ENCODE data around the gene SLC15A4.
"Not testable (repeated sequence)": the region's sequence is repeated elsewhere in the genome, so short reads cannot be mapped to it uniquely, and the experiment has no call there.

Gene SLC15A4

DNA sequence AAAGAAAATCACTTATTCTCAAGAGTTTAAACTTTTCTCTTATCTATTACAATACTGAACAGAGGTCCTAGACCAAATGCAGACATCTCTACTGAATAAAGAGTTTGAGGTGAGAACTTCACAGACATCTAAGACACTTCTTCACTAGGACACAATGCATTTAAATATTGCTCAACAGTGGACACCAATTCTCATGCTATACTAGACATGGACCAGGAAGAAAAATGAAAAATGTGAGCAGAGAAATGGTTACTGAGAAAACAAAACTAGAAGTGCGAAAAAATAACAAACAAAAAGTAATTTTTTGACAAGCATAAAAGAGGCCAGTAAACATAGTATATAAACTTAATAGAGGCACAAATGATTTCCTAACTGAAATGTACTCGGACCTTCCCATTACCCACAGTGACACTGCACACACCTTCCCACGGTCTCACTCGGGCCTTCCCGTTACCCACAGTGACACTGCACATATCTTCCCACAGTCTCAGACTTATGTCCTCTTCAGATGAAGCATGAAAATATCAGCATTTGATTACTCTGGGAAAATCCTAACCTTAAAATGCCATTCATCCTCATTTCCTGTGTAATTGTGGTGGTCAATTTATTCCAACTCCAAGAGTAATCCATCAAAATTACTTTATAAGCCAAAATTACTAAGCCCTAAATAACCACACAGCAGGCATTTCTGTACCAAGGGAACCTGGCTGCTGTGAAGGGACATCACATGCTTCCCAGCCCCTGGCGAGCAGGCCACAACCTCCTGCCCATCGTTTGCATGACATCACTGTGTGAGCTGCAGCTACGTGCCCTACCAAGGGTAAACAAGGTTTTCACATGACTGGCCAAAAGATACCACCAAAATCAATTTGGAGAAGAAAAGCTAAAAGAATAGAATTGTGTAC is 6.4 kb downstream of the SLC15A4 start:
- in situ Hi-C loops (cut with MboI; ENCODE audit: low pct_unique_long_range_greater_than_20kb, low sequenced_read_pairs): no loop called here
- no peak for DNase-seq

DNA sequence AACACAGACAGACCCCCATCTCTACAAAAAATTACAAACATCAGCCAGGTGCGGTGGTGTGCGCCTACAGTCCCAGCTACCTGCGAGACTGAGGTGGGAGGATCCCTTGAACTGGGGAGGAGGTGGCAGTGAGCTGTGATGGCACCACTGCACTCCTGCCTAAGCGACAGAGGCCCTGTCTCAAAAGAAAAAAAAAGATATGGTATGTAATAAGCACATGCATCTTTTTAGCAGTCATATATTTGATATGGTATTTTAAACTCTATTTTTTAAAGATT is 7.2 kb downstream of the SLC15A4 start:
- DNase-seq: no peak
- in situ Hi-C loops (cut with MboI; ENCODE audit: low pct_unique_long_range_greater_than_20kb, low sequenced_read_pairs): no loop called here

- in situ Hi-C loops (cut with MboI; ENCODE audit: low pct_unique_long_range_greater_than_20kb, low sequenced_read_pairs): no loop called here
- DNase-seq: no peak
Observed at GRCh38 chr12:128815779-128816642, 7.7 kb downstream of the SLC15A4 start.

DNA sequence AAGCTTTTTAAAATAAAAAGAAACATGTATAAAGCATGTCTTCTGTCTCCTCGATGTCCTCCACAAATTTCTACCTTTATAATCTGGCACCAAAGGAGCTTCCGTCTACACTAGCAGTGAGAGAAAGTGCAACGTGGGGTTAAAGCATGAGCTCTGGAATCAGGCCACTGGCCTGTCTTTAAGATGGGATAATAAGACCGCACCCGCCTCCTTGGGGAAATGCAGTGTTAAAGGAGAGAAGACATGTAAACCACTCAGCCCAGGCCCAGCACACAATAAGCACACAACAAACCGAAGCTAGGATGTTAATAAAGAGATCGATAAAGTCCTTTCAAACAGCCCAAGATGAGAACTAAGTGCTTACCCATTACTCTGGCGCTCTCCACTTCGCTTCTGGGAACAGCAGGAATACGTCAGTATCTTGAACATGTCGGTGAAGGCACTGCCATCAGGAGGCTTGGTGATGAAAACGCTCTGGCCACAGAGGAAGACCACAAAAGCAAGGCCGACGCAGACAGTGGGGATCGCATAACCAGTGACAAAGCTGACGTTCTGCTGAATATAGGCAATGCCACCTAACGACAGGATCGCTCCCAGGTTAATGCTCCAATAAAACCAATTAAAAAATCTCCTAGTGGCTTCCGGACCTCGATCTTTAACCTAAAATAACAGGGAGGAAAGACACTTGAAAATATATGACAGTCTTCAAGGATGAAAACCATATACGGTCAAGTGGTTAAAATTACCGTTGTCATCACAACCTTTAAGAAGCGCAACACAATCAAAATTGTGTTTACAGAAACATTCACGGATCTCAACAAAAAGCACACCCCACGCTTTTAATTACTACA is 9.1 kb downstream of the SLC15A4 start:
- no peak for DNase-seq
- in situ Hi-C loops (cut with MboI; ENCODE audit: low pct_unique_long_range_greater_than_20kb, low sequenced_read_pairs): no loop called here

DNA sequence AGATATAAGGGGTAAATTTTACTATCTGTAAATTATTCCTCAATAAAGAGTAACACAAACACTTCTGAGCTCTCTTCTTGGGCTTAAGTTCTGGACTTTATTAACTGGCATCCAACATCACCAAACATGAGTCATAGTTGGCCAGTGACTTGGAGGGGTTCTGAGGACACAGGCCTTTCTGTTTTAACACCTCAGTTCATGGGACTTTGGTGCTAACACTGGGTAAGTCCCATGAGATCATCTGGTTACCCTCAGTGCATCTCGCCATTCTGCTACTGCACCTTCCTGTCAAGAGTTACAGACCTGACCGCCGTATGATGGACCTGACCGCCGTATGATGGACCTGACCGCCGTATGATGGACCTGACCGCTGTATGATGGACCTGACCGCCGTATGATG is 9.9 kb downstream of the SLC15A4 start:
- in situ Hi-C loops (cut with MboI; ENCODE audit: low pct_unique_long_range_greater_than_20kb, low sequenced_read_pairs): no loop called here
- no peak for DNase-seq

DNA sequence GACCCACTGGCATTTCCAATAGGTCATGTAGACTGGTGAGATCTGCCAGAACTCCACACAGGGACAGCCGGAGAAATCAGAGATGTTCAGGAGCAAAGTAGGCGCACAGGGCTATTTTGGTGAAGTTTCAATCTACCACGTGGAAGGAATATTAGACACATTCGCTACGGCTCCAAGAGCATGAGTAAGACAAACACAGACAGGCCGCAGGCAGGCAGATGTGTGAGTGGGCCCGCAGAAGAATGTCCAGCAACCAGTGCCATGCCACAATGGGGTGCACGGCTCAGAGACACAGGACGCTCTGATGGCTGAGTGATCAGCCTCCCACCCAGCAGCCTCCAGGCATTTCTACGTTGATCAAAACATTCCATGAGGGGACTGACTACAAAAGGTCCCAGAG is 10.4 kb downstream of the SLC15A4 start:
- DNase-seq: no peak
- in situ Hi-C loops (cut with MboI; ENCODE audit: low pct_unique_long_range_greater_than_20kb, low sequenced_read_pairs): no loop called here

- DNase-seq: no peak
- in situ Hi-C loops (cut with MboI; ENCODE audit: low pct_unique_long_range_greater_than_20kb, low sequenced_read_pairs): no loop called here
Observed at GRCh38 chr12:128811806-128812205, 12.0 kb downstream of the SLC15A4 start.

GRCh38 chr12:128810182-128811127 is 13.3 kb downstream of the SLC15A4 start:
- DNase-seq: no peak
- in situ Hi-C loops (cut with MboI; ENCODE audit: low pct_unique_long_range_greater_than_20kb, low sequenced_read_pairs): no loop called here

DNA sequence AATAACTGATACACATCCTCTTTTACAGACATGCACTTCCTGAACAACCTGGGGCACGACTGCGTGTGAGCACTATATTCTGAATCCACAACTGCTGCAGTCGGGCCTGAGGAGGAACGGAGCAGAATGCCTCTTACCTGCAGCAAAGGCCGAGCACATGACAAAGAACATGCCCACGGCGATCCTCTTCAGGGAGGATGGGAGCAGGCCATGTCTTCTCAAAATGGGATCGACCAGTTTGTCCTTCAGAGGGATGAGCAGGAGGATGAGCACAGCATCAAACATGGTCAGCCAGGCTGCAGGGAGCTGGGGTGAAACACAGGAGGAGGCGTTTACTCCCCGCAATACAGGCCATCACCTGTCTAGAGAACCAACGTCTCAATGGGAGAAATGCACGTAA is 15.1 kb downstream of the SLC15A4 start:
- in situ Hi-C loops (cut with MboI; ENCODE audit: low pct_unique_long_range_greater_than_20kb, low sequenced_read_pairs): no loop called here
- no peak for DNase-seq

DNA sequence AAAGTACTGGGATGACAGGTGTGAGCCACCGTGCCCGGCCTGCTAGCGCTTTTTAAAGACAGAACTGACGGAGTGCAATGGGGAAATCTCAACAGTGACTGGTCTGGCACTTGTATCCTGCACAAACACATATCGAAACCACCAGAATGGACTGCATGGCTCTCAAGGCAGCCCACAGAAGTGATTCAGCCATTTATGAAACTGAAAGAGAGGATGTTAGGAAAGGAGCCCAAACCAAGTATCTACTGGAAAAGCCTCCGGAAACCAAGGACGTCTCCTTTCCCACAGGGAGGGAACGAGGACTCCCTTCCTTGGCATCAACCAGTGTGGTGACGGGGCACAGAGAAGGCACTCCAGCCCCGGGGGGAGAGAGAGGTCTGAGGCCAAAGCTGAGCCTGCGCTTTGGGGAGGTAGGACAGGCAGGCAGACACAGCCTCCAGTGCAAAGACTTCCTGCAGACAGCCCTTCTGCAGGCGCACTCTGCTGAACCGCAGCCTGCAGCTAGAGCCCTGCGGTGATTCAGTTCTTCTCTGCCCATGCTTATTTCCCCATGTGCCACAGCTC is 16.5 kb downstream of the SLC15A4 start:
- in situ Hi-C loops (cut with MboI; ENCODE audit: low pct_unique_long_range_greater_than_20kb, low sequenced_read_pairs): no loop called here
- DNase-seq: no peak

GRCh38 chr12:128806573-128806972 is 17.2 kb downstream of the SLC15A4 start:
- in situ Hi-C loops (cut with MboI; ENCODE audit: low pct_unique_long_range_greater_than_20kb, low sequenced_read_pairs): no loop called here

GRCh38 chr12:128805406-128805805 is 18.4 kb downstream of the SLC15A4 start:
- in situ Hi-C loops (cut with MboI; ENCODE audit: low pct_unique_long_range_greater_than_20kb, low sequenced_read_pairs); DNase-seq: not testable (repeated sequence)

More at GRCh38 chr12:128806573-128806972, 17.2 kb downstream of the SLC15A4 start:
- DNase-seq: no peak

DNA sequence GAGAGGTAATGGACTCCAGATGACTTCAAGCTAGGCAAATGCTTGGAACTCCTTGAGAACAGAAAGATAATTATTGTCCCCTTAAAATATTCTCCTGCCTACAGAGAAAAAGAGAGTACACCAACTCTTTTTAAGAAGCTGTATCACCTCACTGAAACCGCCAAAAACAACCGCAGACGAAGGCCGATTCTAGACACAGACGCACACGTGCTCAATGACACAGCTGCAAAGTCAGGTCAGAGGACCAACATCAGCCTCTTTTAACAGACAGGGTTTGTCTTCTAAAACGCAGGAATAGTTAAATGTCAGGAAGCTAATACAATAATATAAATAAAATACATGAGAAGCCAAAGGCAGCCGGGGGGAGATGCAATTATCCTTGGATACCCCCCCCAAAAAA is 19.0 kb downstream of the SLC15A4 start:
- DNase-seq: no peak
- in situ Hi-C loops (cut with MboI; ENCODE audit: low pct_unique_long_range_greater_than_20kb, low sequenced_read_pairs): no loop called here

DNA sequence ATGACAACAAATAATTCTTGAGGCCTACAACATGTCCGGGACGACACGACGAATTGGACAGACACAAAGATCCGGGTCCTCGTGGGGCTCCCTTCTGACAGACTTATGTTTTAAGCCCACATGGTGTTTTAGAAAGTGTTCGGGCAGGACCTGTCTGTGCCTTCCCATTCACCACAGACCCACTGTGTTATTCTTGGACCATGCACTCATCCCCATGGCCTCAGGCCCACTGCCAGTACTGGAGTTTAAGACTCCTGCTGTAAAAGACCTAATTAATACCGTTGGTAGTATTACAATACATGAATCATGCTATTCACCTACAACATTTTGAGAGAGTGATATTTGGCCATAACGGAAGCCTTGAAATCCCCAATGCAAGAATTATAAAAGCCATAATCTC is 20.0 kb downstream of the SLC15A4 start:
- in situ Hi-C loops (cut with MboI; ENCODE audit: low pct_unique_long_range_greater_than_20kb, low sequenced_read_pairs): no loop called here
- DNase-seq: no peak

- in situ Hi-C loops (cut with MboI; ENCODE audit: low pct_unique_long_range_greater_than_20kb, low sequenced_read_pairs): no loop called here
Observed at GRCh38 chr12:128802756-128803155, 21.0 kb downstream of the SLC15A4 start.

DNA sequence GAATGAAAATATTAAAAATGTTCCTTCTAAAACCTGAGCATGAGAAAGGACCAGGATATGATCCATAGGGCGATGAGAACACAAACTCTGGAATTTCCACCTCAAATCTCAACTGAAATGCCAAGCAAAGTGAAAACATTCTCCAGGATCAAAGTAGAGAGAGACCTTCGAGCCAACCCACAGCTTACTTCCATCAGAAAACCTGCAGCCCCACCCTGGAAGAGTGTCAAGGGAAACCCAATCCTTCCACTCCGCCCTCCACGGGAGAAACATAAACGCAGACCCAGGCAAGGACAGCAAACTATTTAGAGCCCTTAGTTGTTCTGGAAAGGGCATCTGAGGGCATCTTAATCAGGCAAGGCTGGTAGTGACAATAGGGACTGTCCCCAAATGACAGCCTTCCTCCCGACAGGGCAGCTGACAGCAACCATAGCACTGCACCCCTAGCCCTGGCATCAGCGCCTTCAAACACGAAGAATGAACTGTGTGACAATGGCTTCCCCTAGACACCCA is 21.8 kb downstream of the SLC15A4 start:
- DNase-seq: no peak
- in situ Hi-C loops (cut with MboI; ENCODE audit: low pct_unique_long_range_greater_than_20kb, low sequenced_read_pairs): no loop called here

More at GRCh38 chr12:128802756-128803155, 21.0 kb downstream of the SLC15A4 start:
- no peak for DNase-seq

DNA sequence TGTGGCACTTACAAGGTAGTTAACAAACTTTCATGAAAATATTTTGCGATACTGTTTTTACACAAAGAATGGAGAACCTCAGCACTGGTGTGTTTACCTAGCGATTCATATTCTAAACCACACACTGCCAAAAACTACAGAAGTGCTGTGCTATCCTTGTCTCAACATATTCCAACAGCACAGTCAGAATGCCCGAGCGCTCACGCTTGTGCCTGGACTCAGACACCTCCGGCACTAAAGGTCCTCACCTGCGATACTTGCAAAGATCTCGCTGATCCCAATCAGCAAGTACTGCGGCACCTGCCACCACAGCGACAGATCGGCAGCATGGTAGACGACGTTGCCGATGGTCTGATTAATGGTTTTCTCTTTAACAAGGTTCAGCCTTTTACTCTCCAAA is 23.2 kb downstream of the SLC15A4 start:
- in situ Hi-C loops (cut with MboI; ENCODE audit: low pct_unique_long_range_greater_than_20kb, low sequenced_read_pairs): no loop called here
- DNase-seq: no peak
